Activated B cell treated with CpG ODN at 0.5 μM for 24 hours (primary cell): ENCODE results near the gene CNBP. TPM values are rescaled to one million over a fixed set of nuclear protein-coding genes. Genes with fewer than 3 reads are reported as not detected.

Experiments
- ATAC-seq: fragments of 200-7000 bp; cut with Tn5 transposase; one replicate; pipeline ENCODE4 v1.10.0; 2021; ENCODE audit warnings: low read depth, mild to moderate bottlenecking, moderate library complexity
- CTCF ChIA-PET: fragments of 350-600 bp; sonication (Branson Sonifier 250); formaldehyde crosslinking; loops from one replicate; lab custom pipeline; 2021; ENCODE audit warnings: antibody characterized with exemption; lab: Charles Lee
- POLR2A ChIA-PET: fragments of 350-600 bp; sonication (Branson Sonifier 250); formaldehyde crosslinking; loops from one replicate; lab custom pipeline; 2021; ENCODE audit warnings: antibody characterized with exemption; lab: Charles Lee
- DNase-seq: peaks from one replicate; pipeline ENCODE4 v3.0.0; 2022
- H3K27ac Mint-ChIP-seq: one replicate; pipeline ENCODE4 v1.8.0; 2020; ENCODE audit warnings: mixed read lengths
- H3K27me3 Mint-ChIP-seq: one replicate; pipeline ENCODE4 v1.8.0; 2021; ENCODE audit warnings: mixed read lengths
- H3K36me3 Mint-ChIP-seq: one replicate; pipeline ENCODE4 v1.8.0; 2021; ENCODE audit warnings: low read depth, mixed read lengths
- H3K4me1 Mint-ChIP-seq: one replicate; pipeline ENCODE4 v1.8.0; 2021; ENCODE audit warnings: mixed read lengths
- H3K4me3 Mint-ChIP-seq: one replicate; pipeline ENCODE4 v1.8.0; 2020; ENCODE audit warnings: mild to moderate bottlenecking, mixed read lengths
- H3K9me3 Mint-ChIP-seq: one replicate; pipeline ENCODE4 v1.8.0; 2020; ENCODE audit warnings: mixed read lengths
- CTCF ChIP-seq: fragments of 200-600 bp; IDR thresholded peaks from one replicate; pipeline ENCODE4 v1.8.0; 2022; ENCODE audit warnings: antibody characterized with exemption, mild to moderate bottlenecking
- intact Hi-C: fragments of 100-400 bp; cut with micrococcal nuclease; formaldehyde crosslinking; loops from one replicate; pipeline ENCODE4 v1.15.1; 2024
- total RNA-seq: library from RNA; stranded (reverse); gene quantifications from 2 replicates; pipeline ENCODE4 v1.2.3, GENCODE V29; 2022

CNBP gene
- total RNA-seq: 281 and 303 TPM in 2 replicates

- DNase-seq (peak; percentile 92), ATAC-seq (peak; percentile 95)
- peaks cover 37% of the 10 kb centered on the region for H3K36me3 Mint-ChIP-seq
- intact Hi-C loops: loop anchor here (1.0 to 10.0 kb wide), 14 partner anchors 12 to 929 kb away; partner anchors contain the start of genes ACAD9, COPG1, IFT122 and ISY1
- H3K27me3 Mint-ChIP-seq: no peaks in the 10 kb centered on the region
- no peak for TF ChIP-seq CTCF
- POLR2A ChIA-PET: interaction anchor here (0.6 to 3.7 kb wide), 26 partner anchors 11 to 533 kb away, joined by 3 to 49 read pairs (median 5); partner anchors contain the start of genes ACAD9, CFAP92, COPG1 and IFT122
- peaks cover 50% of the 10 kb centered on the region for H3K4me1 Mint-ChIP-seq
- peak within 1 kb of the TSS; percentile 95 for H3K4me3 Mint-ChIP-seq
- no peaks in the 10 kb centered on the region for H3K9me3 Mint-ChIP-seq
- CTCF ChIA-PET: interaction anchor here (0.6 to 2.1 kb wide), 3 partner anchors 22 to 130 kb away, joined by 3 to 13 read pairs (median 11); no protein-coding TSS in a partner anchor
- peak within 1 kb of the TSS; percentile 95 for H3K27ac Mint-ChIP-seq
These were observed at the start of gene CNBP for GRCh38 chr3:129183569-129184395. TSS of gene CNBP (minus strand) at chr3:129183896. CDS start at chr3:129171757, 12,139 bp downstream.

- ChIA-PET CTCF (no interaction called here), POLR2A (interaction anchor here (0.6 to 5.8 kb wide), 3 partner anchors 46 to 63 kb away, joined by 6 to 49 read pairs (median 6); partner anchors contain the start of gene CNBP)
- no peak for DNase-seq
- no peaks in the 10 kb centered on the region for H3K27me3 Mint-ChIP-seq
- H3K27ac Mint-ChIP-seq: peak overlapping the region; percentile 73
- intact Hi-C loops: loop anchor here (2.0 kb wide), 1 partner anchor 111 kb away; the partner anchor contains the start of gene RAB43
- H3K4me1 Mint-ChIP-seq: peaks cover 65% of the 10 kb centered on the region
- no peaks in the 10 kb centered on the region for H3K9me3 Mint-ChIP-seq
- H3K36me3 Mint-ChIP-seq: no peaks in the 10 kb centered on the region
- no peak for ATAC-seq
- no peak overlapping the region for H3K4me3 Mint-ChIP-seq
- TF ChIP-seq CTCF: no peak
These were observed 47.8 kb upstream of the CNBP start for GRCh38 chr3:129231331-129232119.

GRCh38 chr3:129230311-129231019 is 46.8 kb upstream of the CNBP start:
- DNase-seq: no peak
- TF ChIP-seq CTCF: no peak
- intact Hi-C loops: no loop called here
- no peaks in the 10 kb centered on the region for H3K9me3 Mint-ChIP-seq
- no peaks in the 10 kb centered on the region for H3K27me3 Mint-ChIP-seq
- ChIA-PET POLR2A (interaction anchor here (0.6 to 5.8 kb wide), 5 partner anchors 19 to 85 kb away, joined by 3 to 49 read pairs (median 3); partner anchors contain the start of genes CNBP and COPG1), CTCF (interaction anchor here (1.0 kb wide), 1 partner anchor 66 kb away, joined by 4 read pairs; no protein-coding TSS in a partner anchor)
- no peaks in the 10 kb centered on the region for H3K36me3 Mint-ChIP-seq
- ATAC-seq: peak; percentile 32
- peak overlapping the region; percentile 69 for H3K27ac Mint-ChIP-seq
- no peak overlapping the region for H3K4me3 Mint-ChIP-seq
- H3K4me1 Mint-ChIP-seq: peaks cover 62% of the 10 kb centered on the region

GRCh38 chr3:129228891-129229585 is 45.3 kb upstream of the CNBP start:
- peaks cover 53% of the 10 kb centered on the region for H3K4me1 Mint-ChIP-seq
- POLR2A ChIA-PET: interaction anchor here (5.8 kb wide), 1 partner anchor 46 kb away, joined by 49 read pairs; the partner anchor contains the start of gene CNBP

More at GRCh38 chr3:129228891-129229585, 45.3 kb upstream of the CNBP start:
- no peak for TF ChIP-seq CTCF
- Mint-ChIP-seq H3K4me3 (no peak overlapping the region), H3K9me3 (no peaks in the 10 kb centered on the region), H3K27ac (no peak overlapping the region), H3K36me3 (no peaks in the 10 kb centered on the region), H3K27me3 (no peaks in the 10 kb centered on the region)
- ATAC-seq (no peak), DNase-seq (no peak)
- CTCF ChIA-PET: no interaction called here
- intact Hi-C loops: no loop called here
